HG03097 (cell line): ENCODE data around the gene CACNA1B.

Experiments used
- ATAC-seq: cut with Tn5 transposase; IDR thresholded peaks from one replicate; pipeline ENCODE4 v1.9.1; 2021; ENCODE audit not compliant: unreplicated experiment, low FRiP score

Gene CACNA1B

DNA sequence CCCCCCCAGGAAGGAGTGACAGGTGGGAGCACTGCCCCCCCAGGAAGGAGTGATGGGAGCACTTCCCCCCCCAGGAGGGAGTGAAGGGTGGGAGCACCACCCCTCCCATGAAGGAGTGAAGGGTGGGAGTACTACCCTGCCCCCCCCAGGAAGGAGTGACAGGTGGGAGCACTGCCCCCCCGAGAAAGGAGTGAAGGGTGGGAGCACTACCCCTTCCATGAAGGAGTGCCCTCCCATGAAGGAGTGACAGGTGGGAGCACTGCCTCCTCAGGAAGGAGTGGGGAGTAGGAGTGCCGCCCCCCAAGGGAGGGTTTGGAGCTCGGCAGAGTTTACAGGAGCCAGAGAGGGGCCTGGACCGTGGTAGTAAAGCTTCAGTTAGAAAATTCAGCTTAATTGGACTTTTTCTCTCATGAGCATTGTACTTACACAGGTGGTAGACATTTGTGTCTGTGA, 100.7 kb downstream of the CACNA1B start:
- no peak for ATAC-seq

DNA sequence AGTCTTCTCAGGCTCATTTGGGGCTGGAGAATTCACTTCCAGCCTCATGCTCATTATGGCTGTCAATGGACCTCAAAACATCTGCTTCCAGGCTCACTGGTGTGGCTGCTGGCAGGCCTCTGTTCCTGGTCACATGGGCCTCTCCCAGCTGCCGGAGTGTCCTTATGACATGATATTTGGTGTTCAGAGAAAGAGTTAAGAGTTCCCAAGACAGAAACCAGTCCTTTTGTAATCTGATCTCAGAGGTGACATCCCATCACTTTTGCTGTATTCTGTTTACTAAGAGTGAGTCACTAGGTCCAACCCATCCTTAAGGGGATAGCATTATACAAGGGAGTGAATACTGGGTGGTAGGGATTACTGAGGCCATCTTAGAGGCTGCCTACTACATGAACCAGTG, 104.6 kb downstream of the CACNA1B start:
- ATAC-seq = no peak

DNA sequence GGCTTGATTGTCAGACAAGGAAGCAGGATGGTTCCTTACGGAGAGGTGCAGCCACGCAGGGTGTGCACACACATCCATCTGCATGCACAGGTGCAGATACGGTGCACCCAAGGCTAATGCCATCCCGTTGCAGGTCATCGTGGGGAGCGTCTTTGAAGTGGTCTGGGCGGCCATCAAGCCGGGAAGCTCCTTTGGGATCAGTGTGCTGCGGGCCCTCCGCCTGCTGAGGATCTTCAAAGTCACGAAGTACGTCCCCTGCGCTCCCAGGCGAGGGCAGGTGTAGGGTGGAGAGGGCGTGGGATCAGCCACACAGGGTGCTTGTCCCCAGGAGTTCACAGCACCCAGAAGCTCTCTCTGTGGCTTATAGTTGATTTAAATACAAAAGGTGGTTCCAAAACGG, 106.4 kb downstream of the CACNA1B start:
- no peak for ATAC-seq

DNA sequence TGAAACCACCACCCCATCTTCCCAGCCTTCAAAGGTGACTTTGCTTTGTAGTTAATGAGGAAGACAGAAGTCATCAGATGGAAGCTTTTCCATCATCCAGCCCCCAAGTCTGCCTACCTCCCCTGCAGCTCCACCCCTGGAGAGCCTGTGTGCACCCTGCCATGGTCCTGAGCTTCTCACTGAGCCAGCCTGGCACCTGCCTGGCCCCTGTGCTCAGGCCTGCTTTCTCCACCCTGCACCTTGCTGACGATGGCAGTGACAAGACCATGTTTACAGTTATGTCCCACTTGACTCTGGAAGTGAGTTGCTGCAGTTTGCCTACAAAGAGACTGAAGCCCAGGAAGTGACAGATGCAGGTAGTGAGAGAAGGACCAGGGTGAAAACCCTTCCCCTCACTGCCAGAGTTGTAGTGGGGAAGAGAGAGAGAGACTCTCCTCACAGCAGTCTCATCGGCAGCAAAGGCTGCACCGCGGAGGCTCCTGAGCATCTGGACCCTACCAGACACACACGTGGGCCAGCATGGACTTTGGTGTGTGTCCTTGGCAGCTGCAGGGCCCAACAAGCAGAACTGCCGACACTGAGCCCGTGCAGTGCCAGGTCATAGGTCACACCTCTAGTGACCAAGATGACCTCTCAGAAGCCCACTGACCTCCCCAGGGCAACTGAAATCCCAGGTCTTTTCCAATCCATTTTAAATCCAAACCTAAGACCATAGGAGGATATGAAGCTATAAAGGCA, 107.1 kb downstream of the CACNA1B start:
- no peak for ATAC-seq

DNA sequence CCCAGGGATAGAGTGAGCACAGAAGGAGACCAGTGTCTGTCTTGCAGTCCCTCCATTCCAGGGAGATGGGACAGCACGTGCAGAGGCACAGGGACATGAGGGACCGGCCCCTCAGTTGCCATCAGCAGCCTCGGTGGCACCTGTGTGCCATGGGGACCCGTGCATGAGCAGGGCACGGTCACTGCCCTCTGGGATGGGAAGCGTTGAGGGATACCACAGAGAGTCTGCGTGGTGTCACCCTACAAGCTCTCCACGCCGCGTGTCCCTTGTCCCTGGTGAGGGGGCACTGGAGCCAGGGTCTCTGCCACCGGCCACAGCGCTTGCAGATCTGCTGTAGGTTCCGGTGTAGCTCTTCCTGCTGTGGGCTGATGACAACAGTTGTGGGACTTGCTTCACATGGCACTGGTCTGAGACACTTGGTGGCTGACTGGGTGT, 108.1 kb downstream of the CACNA1B start:
- no peak for ATAC-seq

DNA sequence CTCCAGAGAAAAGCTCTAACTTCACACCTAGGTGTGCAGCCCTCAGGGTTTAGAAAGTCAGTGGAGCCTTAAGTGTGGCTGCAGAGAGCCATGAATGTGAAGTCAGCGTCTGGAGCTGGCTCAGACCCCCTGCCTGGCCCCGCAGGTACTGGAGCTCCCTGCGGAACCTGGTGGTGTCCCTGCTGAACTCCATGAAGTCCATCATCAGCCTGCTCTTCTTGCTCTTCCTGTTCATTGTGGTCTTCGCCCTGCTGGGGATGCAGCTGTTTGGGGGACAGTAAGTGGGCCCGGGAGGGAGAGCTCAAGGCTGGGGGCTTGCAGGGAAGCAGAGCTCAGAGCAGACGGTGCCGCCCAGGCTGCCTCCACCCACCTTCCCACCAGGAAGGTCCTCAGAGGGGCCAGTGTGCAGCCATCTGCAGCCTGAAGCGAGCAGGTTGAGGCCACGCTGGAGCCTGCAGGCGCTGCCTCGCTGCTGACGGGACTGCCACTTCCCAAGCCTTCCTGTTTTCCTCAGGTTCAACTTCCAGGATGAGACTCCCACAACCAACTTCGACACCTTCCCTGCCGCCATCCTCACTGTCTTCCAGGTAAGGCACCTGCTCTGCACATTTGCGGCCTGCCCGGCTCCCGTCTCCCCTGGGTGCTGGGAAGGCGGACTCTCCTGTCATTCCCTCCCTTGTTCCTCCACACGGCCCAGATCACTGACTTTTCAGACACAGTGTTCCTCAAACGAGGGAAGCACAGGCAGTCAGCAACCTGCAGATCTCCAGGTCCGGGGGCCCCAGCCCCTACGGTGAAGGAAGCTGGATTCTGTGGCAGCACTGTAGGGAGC, 108.9 kb downstream of the CACNA1B start:
- no peak for ATAC-seq

DNA sequence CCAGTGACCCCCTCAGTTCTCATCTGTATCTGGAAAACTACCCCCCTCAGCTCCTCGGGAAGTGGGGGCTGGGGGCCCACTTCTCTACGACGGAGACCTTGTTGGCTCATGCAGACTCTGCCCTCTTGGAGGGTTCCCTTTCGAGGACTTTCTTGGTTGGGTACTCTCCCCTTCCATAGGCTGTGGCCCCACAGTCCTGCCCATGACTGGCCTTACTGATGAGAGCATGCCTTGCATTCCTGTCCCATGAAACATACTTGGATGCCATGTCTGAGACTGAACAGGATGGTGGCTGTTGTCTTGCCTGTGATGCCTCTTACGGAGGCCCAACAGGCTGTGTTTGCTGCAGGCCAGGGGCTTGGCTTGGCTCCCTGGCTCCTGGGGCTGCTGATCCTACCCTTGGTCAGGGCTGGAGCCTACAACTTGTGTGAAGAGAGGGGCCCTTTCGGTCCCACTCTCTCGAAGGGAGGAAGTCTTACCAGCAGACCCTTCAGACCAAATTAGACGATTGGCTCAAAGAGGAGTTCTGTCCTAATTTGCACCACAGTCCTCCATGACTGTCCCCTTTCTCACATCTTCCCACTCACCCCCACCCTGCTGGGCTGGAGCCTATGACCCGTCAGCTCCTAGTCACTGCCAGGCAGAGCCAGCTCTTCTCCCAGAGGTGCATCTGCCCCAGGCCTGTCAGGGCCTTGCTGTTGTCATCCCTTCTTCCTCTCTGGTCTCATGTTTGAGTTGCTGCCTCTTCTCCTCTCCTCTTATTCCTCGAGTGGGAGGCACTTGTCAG, 109.9 kb downstream of the CACNA1B start:
- no peak for ATAC-seq

DNA sequence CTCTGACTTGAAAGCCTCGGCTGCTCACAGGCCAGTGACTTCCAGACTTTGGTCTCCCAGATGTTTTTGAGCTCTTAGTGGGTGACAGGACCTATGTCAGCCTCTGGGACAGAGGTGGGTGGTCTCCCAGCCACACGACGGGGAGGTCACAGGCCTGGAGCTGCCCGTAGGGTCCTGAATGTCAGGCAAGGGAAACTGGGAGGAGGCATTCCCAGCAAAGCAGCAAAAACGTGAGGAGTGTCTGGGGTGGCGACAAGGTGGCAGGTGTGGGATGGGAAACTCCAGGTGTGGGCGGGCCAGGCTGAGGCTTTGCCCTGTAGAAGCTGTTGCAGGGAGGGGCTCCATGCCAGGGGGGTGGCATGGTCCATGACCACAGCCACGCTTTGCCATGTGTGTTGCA, 110.5 kb downstream of the CACNA1B start:
- ATAC-seq = no peak

DNA sequence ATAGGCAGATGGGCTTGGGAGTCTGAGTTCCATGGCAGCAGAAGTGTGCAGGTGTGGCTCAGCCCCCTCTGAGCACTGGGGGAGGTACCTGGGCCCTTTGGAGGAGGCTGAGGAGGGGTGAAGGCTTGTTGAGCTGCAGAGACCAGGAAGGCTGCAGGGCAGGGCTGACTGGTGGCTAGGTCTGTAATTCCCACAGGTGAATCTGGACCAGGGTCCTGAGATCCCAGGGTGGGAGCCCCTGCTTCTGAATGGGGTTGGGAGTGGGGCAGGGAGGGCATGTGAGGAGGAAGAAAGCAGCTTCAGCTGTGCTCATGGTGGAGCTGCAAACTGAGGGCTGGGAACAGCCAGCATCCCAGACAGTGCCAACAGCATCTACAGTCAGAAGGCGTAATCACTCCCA, 111.1 kb downstream of the CACNA1B start:
- no peak for ATAC-seq

DNA sequence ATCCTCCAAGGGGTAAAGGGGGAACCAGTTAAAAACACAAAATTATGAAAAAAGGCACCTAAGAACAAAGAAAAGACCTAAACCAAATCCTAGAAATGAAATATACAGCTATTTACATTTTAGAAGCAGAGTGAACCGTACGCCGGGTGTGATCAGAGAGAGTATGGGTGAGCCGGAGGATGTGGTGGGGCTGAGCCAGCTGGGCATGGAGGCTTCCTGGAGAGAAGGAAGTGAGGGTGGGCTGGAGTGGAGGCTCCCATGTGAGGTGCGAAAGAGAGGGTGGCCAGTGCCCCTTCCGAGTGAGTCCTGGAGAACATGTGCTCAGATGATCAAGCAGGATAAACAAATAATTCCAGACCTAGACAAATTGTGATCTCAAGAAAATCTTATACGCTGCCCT, 111.6 kb downstream of the CACNA1B start:
- no peak for ATAC-seq

DNA sequence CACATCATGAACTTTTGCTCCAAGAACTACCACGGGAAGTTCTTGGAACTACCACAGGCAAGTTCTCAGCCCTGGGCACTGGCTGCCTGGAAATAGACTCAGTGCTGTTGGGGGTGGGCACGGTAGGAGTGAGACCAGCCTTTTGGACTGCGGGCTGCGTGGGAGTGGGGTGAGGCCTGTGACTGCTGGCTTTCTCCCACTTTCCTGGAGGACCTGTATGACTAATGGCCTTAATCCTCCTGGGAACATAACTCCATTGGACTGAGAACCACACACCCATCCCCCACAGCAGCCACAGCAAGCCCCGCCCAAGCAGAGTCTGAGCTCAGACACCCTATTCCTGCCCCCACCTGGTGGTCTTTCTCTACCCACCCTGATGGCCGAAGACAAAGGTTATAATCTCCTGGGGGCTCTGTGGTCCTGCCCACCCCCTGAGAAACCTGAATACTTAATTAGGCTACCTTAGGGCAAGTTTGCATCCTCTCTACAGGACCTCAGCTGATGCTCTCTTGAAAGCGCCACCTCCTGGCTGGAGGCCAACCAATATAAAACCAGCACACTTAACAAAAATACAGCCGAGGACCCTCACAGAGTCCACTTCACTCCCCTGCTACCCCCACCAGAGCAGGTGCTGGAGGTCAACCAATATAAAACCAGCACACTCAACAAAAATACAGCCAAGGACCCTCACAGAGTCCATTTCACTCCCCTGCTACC, 112.6 kb downstream of the CACNA1B start:
- no peak for ATAC-seq

DNA sequence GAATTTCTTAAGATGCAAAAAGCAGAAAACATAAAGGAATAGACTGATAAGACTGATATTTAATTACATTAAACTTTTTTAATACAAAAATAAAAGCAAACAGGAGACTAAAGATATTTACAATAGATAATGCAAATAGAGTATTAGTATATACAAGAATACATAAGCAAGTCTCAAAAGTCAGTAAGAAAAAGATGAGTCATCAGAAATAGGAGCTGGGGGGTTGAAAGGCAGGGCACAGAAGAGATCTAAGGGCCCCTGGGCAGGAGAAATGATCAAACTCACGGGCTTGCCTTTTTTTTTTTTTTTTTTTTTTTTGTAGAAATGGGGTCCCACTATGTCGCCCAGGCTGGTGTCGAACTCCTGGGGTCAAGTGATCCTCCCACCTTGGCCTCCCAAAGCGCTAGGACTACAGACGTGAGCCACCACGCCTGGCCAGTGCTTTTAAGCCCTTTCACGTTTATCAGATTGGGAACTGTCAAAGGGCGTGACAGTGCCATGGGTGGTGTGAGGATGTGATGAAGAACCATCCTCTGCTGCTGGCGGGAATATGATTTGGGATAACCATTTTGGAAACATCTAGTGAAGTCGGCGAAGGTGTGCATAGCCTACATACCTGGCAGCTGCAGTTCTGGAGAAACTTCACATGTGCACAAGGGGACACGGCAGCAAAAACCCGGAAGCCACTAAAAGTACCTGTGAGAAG, 126.1 kb downstream of the CACNA1B start:
- ATAC-seq = no peak

DNA sequence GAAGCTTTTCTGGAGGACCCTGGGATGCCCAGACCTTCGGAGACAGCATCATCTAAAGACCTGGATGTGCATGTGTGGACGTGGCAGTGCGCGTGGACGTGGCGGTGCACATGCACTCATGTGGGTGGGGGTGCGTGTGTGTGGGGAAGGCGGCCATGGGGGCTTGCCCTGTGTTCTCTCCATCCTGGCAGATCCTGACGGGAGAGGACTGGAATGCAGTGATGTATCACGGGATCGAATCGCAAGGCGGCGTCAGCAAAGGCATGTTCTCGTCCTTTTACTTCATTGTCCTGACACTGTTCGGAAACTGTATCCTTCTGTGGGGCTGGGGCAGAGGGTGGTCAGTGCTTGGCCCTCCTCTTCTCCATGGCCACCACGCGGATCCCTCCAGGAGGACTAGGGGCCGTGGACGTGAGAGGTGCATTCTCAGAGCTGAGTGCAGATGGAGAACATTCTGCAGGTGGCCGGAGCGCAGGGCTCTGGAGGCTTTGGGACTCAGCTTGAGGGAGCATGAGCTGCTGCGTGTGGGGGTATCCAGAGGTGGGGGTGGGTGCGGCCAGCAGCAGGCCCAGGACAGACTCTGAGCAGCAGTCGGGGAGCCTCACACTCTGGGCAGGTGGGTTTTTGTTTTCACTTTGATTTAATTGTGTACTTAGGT, 129.1 kb downstream of the CACNA1B start:
- no peak for ATAC-seq

DNA sequence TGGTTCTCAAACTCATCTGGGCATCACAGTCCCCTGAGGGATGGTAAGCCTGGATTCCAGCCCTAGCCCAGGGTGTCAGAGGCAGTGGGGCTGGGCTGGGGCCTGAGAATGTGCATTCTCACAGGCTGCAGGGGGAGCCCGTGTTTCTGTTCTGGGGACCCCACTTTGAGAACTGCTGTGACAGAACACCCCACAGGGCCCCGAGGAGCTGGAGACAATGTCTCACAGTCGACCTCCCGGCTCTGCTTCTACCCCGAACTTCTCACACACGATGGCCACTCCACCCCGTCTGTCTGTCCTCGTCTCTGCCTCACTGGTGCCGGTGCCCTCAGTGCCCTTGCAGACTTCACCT, 130.0 kb downstream of the CACNA1B start:
- no peak for ATAC-seq

DNA sequence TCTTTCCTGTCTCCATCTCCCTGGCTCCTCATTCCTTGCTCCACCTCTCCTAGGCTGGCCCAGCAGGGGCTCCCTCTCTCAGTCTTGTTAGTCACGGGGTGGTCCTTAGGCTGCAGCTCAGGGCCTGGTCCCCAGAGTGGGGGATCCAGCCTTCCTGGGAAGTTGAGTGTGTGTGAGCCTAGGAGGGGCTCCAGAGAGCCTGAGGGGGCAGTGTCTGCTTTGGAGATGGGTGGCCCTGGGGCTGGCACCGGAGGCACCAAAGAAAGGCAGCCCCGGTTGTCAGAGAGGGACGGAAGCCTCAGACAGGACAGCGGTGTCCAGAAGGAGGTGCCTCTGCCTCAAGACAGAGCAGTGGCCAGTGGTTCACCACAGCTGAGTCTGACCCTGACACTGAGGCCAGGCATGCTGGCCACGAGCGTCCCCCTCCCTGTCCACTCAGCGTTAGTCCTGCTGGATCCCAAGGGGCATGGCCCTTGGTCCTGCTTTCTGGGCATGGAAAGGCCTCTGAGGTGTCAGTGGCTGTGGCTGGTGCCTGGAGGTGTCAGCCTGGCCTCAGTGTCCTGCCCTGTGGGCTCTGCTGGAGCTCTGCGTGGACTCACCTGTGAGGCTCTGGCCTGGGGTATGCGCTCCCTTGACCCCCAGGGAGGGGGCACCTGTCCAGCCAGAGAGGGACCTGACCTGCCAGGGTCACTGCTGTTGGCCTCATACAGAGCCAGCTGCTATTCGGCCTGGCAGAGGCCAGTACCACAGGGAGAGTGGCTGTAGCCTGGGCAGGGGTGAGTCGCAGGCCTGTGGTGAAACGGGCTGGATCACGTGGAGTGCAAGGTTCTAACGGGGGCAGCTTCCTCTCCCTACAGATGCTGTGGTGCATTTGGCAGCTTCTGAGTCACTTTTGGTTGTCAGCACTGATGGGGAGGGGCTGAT, 130.6 kb downstream of the CACNA1B start:
- ATAC-seq = no peak

DNA sequence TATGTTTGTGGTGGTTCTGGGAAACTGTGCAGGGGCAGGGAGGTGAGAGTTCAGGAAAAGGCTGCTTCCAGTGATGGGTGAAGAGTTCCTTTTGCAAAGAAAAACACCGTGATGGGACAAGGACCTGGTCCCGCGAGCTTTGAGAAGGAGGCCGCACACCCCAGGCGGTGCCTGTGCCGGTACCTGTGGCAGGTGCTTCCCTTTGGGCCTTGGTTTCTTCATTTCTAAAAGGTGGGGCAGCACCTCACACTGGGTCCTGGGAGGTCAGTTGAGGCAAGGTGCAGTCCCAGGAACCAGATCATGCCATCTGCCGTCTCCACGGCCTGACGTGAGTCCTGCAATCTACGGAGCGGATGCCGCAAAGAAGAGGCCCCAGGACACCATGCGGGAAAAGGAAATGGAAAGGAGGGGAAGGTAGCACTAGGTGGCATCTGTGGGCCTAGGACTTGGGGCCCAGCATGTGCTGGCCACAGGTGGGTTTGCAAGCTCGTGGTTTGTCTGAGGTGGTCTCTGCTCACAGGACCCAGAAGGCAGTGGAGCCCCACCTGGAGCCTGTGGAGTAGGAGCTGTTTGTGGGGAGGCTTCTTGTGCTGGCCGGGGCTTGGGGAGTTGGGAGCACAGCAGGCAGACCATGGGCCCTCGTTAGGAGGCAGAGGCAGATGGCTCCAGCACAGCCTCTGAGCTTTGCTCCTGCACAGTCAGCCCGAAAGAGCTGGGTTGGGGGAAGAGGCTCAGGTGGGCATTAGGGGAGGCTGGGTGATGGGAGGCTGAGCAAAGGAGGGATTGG, 131.6 kb downstream of the CACNA1B start:
- no peak for ATAC-seq

DNA sequence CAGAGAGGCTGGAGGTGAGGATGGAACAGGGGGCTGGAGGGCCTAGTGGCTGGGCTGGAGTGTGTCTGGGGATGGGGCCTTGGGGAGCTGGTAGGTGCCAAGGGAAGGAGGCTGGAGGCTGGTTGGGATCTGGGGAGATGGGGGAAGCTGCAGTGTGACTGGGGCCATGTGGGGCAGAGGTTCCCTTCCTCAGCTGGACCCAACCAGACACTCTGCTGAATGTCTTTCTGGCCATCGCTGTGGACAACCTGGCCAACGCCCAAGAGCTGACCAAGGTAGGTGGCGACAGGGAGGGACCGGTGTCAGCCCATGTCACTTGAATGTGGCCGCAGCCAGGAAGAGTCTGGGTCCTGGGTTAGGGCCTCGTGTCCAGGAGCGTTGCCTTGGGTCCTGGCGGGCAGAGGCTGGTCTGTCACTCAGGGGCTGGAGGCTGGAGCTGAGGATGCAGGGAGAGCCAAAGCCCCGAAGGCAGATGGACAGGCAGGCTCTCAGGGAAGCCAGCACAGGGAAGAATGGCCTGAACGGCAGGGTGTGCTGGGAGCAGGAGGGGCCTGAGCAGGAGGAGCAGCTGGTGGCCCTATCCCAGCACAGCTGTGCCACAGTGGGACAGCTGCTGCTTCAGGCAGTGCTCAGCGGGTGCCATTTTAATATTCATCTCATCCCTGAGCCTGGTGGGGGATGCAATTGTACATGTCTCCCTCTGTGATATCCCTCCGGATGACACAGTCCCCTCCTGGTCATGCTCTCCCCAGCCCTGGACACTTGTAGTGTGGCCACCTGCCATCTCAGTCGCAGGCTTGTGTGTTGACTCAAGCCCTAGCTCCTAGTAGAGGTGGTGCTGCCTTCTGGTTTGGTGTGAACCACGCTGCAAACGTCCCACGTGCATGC, 132.5 kb downstream of the CACNA1B start:
- no peak for ATAC-seq
